Measurements from ENCODE around the gene ADGRG1.

Gene ADGRG1

DNA sequence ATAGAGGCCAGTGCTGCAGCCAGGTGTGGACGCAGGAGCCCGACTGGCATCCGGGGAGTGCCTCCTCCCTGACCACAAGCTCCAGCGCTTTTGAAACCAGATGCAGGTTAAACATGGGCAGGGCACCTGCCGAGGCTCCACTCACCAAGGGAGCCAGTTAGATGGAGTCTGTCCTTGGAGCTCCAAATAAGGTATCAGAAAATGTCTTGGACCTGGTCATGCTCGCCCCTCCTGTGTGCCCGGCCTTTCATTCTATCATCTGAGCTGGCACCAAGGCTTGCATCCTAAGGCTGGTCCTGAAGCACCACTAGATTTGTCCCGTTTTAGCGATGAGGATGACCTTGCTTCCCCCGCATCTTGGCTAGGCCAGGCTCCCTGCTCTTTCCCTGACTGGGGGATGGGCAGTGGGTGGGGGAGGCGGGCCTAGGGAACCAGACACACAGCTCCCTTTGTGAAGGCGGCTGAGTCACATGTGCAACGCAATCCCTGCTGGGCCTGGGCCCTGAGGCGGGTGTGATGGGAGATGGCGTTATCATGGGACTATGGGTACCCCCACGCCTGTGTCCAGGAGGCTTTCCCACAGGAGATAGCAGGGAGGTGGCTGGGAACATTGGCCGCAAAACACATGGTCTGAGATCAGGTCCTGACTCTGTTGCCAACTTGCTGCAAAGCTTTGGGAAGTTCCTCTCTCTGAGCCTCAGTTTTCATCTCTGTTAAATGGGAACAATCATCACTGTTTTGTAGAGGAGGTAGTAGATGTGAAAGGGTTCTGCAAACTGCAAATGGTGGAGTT is 5.0 kb upstream of the ADGRG1 start:
- Histone ChIP-seq H3K27me3 (ENCODE audit: insufficient read depth, low read length) (no peaks in the 10 kb centered on the region), H3K4me3 (ENCODE audit: low read length) (no peak overlapping the region), H3K27ac (ENCODE audit: low read length) (no peak overlapping the region), H3K4me1 (ENCODE audit: insufficient read depth, low read length) (peaks cover 5% of the 10 kb centered on the region; the same call in 1 of the 2 replicates), H3K9ac (ENCODE audit: low read depth, low read length) (peak overlapping the region; percentile 7; the same call in 1 of the 2 replicates), H3K9me3 (ENCODE audit: insufficient read depth, low read depth, low read length) (no peaks in the 10 kb centered on the region), H3K36me3 (ENCODE audit: insufficient read depth, low read depth, low read length) (no peaks in the 10 kb centered on the region)

- Histone ChIP-seq H3K4me3 (ENCODE audit: low read length) (no peak overlapping the region), H3K9ac (ENCODE audit: low read depth, low read length) (no peak overlapping the region), H3K4me1 (ENCODE audit: insufficient read depth, low read length) (peaks cover 9% of the 10 kb centered on the region), H3K27me3 (ENCODE audit: insufficient read depth, low read length) (no peaks in the 10 kb centered on the region), H3K9me3 (ENCODE audit: insufficient read depth, low read depth, low read length) (no peaks in the 10 kb centered on the region), H3K36me3 (ENCODE audit: insufficient read depth, low read depth, low read length) (no peaks in the 10 kb centered on the region), H3K27ac (ENCODE audit: low read length) (no peak overlapping the region)
Measured at GRCh38 chr16:57624044-57624688, 4.3 kb upstream of the ADGRG1 start.

DNA sequence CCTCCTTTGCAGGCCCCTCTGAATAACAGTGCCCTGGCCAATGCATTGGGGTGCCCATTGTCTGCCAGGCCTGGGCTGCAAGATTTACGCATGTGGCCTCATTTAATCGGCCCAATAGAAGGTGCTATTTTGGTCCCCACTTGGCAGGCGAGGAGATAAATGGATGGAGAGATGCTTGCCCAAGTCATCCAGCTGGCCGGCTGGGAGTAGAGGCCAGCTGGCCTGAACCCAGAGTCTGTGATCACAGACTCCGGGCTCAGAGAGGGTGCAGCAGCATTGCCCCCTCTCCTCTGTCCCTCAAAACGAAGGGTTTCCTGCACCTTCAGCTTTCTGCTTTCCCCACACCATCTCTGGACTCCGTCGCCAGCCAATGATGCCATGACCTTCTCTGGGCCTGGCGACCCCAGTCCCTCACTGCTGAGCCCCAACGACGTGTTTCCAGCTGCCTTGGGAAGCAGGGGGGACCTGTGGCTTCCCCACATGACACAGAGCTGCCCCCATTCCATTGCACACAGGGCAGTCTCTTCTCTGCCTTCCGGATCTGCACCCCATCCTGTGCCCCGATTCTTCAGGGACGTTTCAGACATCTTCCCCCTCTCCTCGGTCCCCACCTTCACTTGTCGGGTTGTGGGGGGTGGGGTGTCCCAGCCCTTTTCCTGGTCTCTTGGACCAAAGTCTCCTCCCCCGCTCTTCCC is 3.5 kb upstream of the ADGRG1 start:
- Histone ChIP-seq H3K27ac (ENCODE audit: low read length) (no peak overlapping the region), H3K4me1 (ENCODE audit: insufficient read depth, low read length) (peaks cover 9% of the 10 kb centered on the region), H3K36me3 (ENCODE audit: insufficient read depth, low read depth, low read length) (no peaks in the 10 kb centered on the region), H3K4me3 (ENCODE audit: low read length) (no peak overlapping the region), H3K27me3 (ENCODE audit: insufficient read depth, low read length) (no peaks in the 10 kb centered on the region), H3K9ac (ENCODE audit: low read depth, low read length) (no peak overlapping the region), H3K9me3 (ENCODE audit: insufficient read depth, low read depth, low read length) (no peaks in the 10 kb centered on the region)

DNA sequence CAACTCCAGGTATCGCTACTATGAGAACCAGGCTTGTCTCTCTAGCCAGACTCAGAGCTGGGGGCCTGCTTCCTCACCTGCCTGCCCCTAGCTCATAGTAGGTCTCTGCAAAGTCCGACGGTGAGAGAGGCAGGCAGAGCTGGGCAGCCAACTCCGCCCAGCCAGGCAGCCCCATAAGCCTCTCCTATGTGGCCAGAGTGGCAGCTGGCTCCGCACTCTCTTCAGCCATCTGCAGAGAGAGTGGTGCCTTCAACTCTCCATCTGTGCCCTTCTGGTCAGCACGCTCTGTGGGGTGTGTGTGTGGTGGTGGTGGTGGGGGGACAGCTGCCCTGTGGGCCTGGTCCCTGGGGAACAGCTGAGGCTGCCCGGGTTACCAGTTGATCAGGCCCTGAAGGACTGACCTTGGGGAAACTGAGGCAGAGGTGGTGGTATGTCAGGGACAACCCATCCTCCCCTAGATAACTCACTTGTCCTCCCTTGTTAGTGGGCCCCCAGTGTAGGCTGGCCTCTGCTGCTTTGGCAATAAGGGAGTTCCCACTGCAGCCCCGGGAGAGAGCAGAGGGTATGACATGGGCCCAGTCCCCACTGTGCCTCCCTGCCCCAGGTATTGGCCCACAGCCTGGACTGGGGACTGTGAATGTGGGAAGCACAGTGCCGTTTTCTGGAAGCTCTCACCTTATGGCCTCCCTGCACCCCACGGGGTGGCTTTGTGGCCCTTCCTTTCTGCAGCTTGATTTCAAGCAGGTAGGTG is 1.8 kb upstream of the ADGRG1 start:
- Histone ChIP-seq H3K9ac (ENCODE audit: low read depth, low read length) (no peak overlapping the region), H3K36me3 (ENCODE audit: insufficient read depth, low read depth, low read length) (no peaks in the 10 kb centered on the region), H3K27me3 (ENCODE audit: insufficient read depth, low read length) (no peaks in the 10 kb centered on the region), H3K4me3 (ENCODE audit: low read length) (no peak overlapping the region), H3K9me3 (ENCODE audit: insufficient read depth, low read depth, low read length) (no peaks in the 10 kb centered on the region), H3K27ac (ENCODE audit: low read length) (no peak overlapping the region), H3K4me1 (ENCODE audit: insufficient read depth, low read length) (peaks cover 9% of the 10 kb centered on the region)

DNA sequence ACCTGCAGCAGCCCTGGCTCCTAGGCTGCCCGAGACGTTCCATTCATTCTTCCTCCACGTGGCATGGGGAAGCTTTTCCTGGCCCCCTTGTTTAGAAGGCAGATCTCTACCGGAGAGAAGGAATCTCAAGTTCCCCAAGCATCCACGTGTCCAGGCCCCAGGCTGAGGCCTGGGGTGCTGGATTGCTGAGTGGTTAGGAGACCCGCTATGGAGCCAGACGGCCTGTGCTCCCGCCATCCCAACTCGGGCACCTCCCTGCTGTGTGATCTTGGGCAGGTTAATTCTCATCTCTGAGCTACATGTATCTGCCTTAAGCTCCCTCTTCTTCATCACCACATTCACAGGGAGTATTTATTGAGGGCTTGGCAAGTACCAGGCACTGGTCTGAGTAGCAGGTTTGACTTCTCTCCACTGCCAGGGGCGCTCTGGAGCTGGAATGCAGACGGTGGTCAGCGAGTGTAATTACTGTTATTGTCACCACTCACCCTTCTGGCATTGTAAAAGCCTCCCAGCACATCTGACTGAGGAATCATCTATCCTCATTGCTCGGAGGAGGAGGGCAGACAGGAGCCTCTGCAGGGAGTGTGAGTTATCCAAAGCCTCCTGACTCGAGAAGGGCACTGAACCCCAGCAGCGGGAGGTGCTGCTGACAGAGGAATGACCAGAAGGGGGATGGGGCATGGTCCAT is 1.1 kb upstream of the ADGRG1 start:
- Histone ChIP-seq H3K27me3 (ENCODE audit: insufficient read depth, low read length) (no peaks in the 10 kb centered on the region), H3K4me1 (ENCODE audit: insufficient read depth, low read length) (peaks cover 9% of the 10 kb centered on the region), H3K9me3 (ENCODE audit: insufficient read depth, low read depth, low read length) (no peaks in the 10 kb centered on the region), H3K9ac (ENCODE audit: low read depth, low read length) (0 out of 2 replicates have a peak overlapping the region, but pooled peaks have one; percentile 29), H3K27ac (ENCODE audit: low read length) (no peak overlapping the region), H3K36me3 (ENCODE audit: insufficient read depth, low read depth, low read length) (no peaks in the 10 kb centered on the region), H3K4me3 (ENCODE audit: low read length) (peak overlapping the region; percentile 60; the same call in 1 of the 2 replicates)

DNA sequence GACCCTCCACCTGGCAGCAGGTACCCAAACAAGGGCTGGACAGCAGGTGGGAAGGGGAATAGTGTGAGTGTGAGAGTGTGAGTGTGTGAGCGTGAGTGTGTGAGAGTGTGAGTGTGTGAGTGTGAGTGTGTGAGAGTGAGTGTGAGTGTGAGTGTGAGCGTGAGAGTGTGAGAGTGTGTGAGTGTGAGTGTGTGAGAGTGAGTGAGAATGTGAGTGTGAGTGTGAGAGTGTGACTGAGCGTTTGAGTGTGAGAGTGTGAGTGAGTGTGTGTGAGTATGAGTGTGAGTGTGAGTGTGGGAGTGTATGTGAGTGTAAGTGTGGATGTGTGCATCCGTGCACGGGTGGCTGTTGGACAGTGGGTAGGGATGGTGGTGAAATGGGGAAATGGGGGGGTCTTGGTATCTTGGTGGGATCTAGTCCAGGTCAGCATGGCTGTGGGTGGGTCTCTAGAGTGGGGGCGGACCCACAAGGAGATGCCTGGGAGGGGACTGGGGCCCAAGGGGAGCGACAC is 408 bp downstream of the ADGRG1 start:
- Histone ChIP-seq H3K4me1 (ENCODE audit: insufficient read depth, low read length) (peaks cover 9% of the 10 kb centered on the region), H3K9ac (ENCODE audit: low read depth, low read length) (no peak overlapping the region)

DNA sequence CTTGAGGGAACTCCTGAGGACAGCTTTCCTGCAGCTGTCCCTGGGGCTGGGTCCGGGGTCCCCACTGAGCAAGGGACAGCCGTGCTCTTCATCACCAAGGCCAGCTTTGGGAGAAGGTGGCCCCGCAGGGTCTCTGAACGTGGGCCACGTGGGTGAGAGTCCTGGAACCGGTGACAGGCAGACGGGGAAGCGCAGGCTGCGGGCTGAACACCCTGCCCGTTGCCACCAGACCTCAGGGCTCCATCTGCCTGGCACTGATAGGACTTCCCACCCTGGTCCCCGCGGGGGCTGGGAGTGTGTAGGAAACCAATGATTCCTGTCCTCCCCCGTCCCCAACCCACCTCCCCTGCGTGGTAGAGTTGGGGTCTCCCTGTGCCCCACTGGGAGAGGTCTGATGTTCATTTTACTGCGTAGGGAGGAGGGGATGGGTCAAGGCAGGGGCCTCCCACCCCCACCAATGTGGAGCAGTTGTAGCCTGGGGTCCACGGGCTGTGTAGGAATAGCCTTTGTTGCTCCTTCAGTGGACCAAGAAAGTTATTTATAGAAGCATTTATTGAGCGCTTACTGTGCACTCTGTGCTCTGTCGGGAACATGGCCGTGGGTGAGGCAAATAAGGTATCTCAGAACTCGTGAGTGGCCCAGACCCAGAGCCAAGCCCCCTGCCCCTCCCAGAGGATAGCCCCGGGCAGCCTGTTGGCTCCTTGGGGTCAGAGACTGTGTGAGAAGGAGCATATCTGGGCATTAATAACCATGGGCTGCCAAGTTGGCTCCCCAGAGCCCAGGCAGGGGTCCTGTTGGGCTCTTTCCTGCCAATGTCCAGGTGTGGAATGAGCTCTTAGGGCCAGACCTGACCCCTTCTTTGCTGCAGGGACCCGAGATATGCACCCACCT is 1.3 kb downstream of the ADGRG1 start:
- H3K4me3 ChIP-seq (ENCODE audit: low read length) = no peak overlapping the region
- H3K27ac ChIP-seq (ENCODE audit: low read length) = no peak overlapping the region
- no peaks in the 10 kb centered on the region for H3K9me3 ChIP-seq (ENCODE audit: insufficient read depth, low read depth, low read length)
- no peak overlapping the region for H3K9ac ChIP-seq (ENCODE audit: low read depth, low read length)
- H3K27me3 ChIP-seq (ENCODE audit: insufficient read depth, low read length) = no peaks in the 10 kb centered on the region
- H3K4me1 ChIP-seq (ENCODE audit: insufficient read depth, low read length) = peaks cover 9% of the 10 kb centered on the region
- no peaks in the 10 kb centered on the region for H3K36me3 ChIP-seq (ENCODE audit: insufficient read depth, low read depth, low read length)

More for the DNA sequence above, 408 bp downstream of the ADGRG1 start:
- Histone ChIP-seq H3K36me3 (ENCODE audit: insufficient read depth, low read depth, low read length) (no peaks in the 10 kb centered on the region), H3K27ac (ENCODE audit: low read length) (no peak overlapping the region), H3K4me3 (ENCODE audit: low read length) (peak overlapping the region; percentile 60; the same call in 1 of the 2 replicates), H3K27me3 (ENCODE audit: insufficient read depth, low read length) (no peaks in the 10 kb centered on the region), H3K9me3 (ENCODE audit: insufficient read depth, low read depth, low read length) (no peaks in the 10 kb centered on the region)

DNA sequence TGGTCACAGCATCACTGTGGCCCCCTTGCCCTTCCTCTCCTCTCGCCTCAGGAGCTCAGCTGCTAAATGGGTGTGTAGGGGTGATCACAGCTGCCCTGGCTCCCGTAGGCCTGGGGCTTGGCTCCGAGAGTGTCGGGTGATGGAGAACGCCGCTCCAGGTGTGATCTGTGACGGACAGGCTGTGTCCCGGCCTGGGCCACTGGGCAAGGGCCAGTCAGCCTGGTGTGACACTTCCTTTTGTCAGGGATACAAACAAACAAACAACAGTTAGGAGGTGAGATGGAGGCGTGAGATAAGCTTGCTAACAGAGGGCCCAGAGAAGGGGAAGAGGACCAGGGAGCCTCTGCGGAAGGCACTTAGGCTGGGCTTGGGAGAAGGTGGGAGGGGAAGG is 2.0 kb downstream of the ADGRG1 start:
- H3K9me3 ChIP-seq (ENCODE audit: insufficient read depth, low read depth, low read length) = no peaks in the 10 kb centered on the region
- no peaks in the 10 kb centered on the region for H3K27me3 ChIP-seq (ENCODE audit: insufficient read depth, low read length)
- H3K4me1 ChIP-seq (ENCODE audit: insufficient read depth, low read length) = peaks cover 9% of the 10 kb centered on the region
- H3K4me3 ChIP-seq (ENCODE audit: low read length) = no peak overlapping the region
- no peak overlapping the region for H3K27ac ChIP-seq (ENCODE audit: low read length)
- no peaks in the 10 kb centered on the region for H3K36me3 ChIP-seq (ENCODE audit: insufficient read depth, low read depth, low read length)
- H3K9ac ChIP-seq (ENCODE audit: low read depth, low read length) = no peak overlapping the region

DNA sequence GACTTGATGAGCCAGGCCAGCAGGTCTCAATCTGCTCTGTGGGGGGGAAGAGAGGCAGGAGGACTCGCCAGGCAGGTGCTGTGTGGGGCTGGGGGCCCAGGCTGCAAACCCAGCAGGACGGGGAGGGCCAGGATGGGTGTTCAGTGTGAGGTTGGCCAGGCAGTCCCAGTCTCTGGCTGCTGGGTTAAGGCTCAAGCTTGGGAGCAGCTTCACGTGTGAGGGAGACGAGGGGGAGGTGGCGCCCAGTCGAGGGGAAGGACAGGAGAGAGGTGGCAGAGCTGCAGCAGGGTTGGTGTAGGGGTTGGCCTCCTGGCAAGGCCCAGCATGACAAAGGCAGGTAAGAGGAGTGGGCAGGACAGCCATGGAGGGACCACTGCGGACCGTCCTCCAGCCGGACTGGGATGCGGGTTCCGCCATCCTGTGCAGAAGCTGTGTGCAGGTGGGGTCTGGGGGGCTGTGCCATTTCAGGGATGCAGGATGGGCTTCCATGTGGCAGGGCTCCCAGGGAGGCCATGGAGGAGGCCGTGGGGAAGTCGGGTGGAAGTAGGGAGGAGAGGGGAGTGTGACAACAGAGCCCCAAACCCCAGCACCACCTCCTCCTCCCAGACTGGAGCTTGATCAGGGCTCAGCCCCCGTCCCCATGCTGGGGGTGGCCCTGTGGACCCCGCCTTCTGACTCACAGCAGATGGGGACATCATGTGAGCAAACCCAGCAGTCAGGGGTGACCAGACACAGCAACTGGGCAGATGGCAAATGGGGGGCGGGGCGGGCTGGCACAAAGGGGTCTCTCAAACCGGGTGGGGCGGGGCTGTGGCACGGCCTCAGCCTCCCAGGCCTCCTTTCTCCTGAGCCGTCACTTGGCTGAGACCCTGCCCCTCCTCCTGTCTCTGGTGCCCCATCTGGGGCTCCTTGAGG is 2.8 kb downstream of the ADGRG1 start:
- Histone ChIP-seq H3K27me3 (ENCODE audit: insufficient read depth, low read length) (no peaks in the 10 kb centered on the region), H3K9me3 (ENCODE audit: insufficient read depth, low read depth, low read length) (no peaks in the 10 kb centered on the region), H3K4me1 (ENCODE audit: insufficient read depth, low read length) (peaks cover 9% of the 10 kb centered on the region), H3K9ac (ENCODE audit: low read depth, low read length) (no peak overlapping the region), H3K27ac (ENCODE audit: low read length) (no peak overlapping the region), H3K4me3 (ENCODE audit: low read length) (no peak overlapping the region), H3K36me3 (ENCODE audit: insufficient read depth, low read depth, low read length) (no peaks in the 10 kb centered on the region)

All from iPS-20b (cell line).